Mucosa of descending colon (tissue), 3 donors: ENCODE measurements around the gene SWAP70. TPM values are rescaled to one million over a fixed set of nuclear protein-coding genes. Genes with fewer than 3 reads are reported as not detected.
"Not testable (repeated sequence)": the region's sequence is repeated elsewhere in the genome, so short reads cannot be mapped to it uniquely, and the experiment has no call there.

Source experiments
- ATAC-seq: fragments of 200-7000 bp; cut with Tn5 transposase; one replicate; pipeline ENCODE4 v1.9.1; 2020; ENCODE audit warnings: mild to moderate bottlenecking, moderate library complexity
- DNase-seq, 3 donors: peaks; one replicate each; pipeline ENCODE4 v3.0.0-alpha.2; 2020
- H3K36me3 ChIP-seq: fragments of 200-600 bp; one replicate; pipeline ENCODE4 v1.8.0; 2021; ENCODE audit warnings: low read depth, mild to moderate bottlenecking
- H3K4me1 ChIP-seq: fragments of 200-600 bp; one replicate; pipeline ENCODE4 v1.8.0; 2021; ENCODE audit warnings: low read depth, mild to moderate bottlenecking
- H3K4me3 ChIP-seq: fragments of 200-600 bp; one replicate; pipeline ENCODE4 v1.8.0; 2021; ENCODE audit warnings: mild to moderate bottlenecking
- H3K9me3 ChIP-seq: fragments of 200-600 bp; one replicate; pipeline ENCODE4 v1.8.0; 2021; ENCODE audit warnings: mild to moderate bottlenecking
- intact Hi-C, 2 donors: fragments of 100-400 bp; cut with DNase I in 1 of 2; cut with micrococcal nuclease in 1 of 2; formaldehyde crosslinking; loops; one replicate each; pipeline versions ENCODE4 v1.11.0 to v1.11.1; 2022; cut with DNase I, micrococcal nuclease
- total RNA-seq, 3 donors: library from RNA; stranded (reverse); fragmentation: NEBNext Ultra II Directional in 2 of 3; extraction: Animal tissue kit (Norgen Biotek cat#: 25700) in 2 of 3; gene quantifications; one replicate each; pipeline versions ENCODE4 v1.2.1 to v1.2.4, GENCODE V29; 2021 to 2023
- TF ChIP-seq, protein P1 (sequence below): fragments of 200-600 bp; IDR thresholded peaks from one replicate; pipeline ENCODE4 v1.8.0; 2022; ENCODE audit warnings: antibody characterized with exemption, mild to moderate bottlenecking
- donor health status: DM: no; HTN: no; CAD: no; lungs with moderate emphysema.
- donor health status: DM: no; HTN: no; CAD: no.
- donor health status: DM: no; HTN: yes; CAD: no.

SWAP70 gene
- total RNA-seq, 3 donors from 2014 or later = 16.0 to 29.1 (median 19.7) TPM

DNA sequence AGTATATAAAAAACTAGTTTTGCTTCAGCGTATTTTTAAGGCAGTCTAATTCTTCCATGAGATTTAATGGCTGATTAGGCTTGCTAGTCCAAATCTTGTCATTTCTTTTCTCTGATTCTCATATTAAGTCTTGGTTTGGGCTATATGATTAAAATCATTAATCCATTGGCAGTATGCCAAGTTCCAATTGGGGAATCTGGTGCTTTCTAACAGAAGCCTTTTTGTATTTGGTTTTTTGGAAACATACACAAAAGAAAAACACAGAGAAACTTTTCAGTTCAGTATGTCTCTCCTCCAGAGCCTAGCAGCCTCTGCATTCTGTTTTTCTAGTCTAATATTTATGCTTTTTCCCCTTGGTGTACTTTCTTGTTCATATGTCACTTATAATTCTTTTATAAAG lies 37.9 kb downstream of the SWAP70 start:
- TF ChIP-seq, protein P1, sequence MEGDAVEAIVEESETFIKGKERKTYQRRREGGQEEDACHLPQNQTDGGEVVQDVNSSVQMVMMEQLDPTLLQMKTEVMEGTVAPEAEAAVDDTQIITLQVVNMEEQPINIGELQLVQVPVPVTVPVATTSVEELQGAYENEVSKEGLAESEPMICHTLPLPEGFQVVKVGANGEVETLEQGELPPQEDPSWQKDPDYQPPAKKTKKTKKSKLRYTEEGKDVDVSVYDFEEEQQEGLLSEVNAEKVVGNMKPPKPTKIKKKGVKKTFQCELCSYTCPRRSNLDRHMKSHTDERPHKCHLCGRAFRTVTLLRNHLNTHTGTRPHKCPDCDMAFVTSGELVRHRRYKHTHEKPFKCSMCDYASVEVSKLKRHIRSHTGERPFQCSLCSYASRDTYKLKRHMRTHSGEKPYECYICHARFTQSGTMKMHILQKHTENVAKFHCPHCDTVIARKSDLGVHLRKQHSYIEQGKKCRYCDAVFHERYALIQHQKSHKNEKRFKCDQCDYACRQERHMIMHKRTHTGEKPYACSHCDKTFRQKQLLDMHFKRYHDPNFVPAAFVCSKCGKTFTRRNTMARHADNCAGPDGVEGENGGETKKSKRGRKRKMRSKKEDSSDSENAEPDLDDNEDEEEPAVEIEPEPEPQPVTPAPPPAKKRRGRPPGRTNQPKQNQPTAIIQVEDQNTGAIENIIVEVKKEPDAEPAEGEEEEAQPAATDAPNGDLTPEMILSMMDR = no peak
- Histone ChIP-seq H3K4me3 (no peak overlapping the region), H3K36me3 (no peaks in the 10 kb centered on the region), H3K9me3 (no peaks in the 10 kb centered on the region), H3K4me1 (peaks cover 23% of the 10 kb centered on the region)
- intact Hi-C loops = no loop called here
- DNase-seq (no peak), ATAC-seq (no peak)

DNA sequence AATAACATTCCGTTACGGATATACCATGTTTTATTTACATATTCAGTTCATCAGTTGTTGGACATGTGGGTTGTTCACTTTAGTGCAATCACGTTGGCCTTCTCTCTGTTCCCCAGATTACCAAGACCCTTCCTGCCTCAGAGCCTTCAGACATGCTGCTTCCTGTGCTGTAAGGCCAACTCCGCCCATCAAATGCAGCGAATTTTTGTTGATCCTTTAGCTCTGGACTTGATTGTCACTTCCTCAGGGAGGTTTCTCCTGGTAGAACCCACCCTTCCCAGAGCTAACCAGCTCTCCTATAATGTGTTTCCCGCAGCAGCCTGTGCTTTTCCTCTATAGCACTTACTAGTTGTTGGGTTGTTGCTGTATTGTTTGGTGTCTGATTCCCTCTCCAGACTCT lies 39.4 kb downstream of the SWAP70 start:
- intact Hi-C loops = no loop called here
- peak; percentile 50 for ATAC-seq
- Histone ChIP-seq H3K36me3 (no peaks in the 10 kb centered on the region), H3K4me1 (peaks cover 23% of the 10 kb centered on the region), H3K9me3 (no peaks in the 10 kb centered on the region), H3K4me3 (no peak overlapping the region)
- peak in 1 of 3 donors; percentile 37 for DNase-seq
- TF ChIP-seq, protein P1 = no peak

DNA sequence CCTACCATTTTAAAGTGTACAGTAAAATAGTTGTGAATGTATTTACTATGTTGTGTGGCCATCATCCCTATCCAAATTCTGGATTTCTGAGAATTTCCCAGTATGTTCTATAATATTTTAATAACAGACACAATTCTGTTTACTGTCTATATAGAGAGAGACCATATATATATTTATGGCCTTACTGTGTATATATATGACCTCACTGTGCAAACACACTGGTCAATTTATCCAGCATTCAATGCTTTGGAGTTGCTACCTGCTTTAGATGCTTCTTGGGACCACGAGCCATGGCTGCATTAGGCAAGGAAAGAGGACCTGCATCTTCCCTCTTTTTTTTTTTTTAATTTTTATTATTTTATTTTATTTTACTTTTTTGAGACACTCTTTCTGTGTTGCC lies 40.2 kb downstream of the SWAP70 start:
- peaks cover 23% of the 10 kb centered on the region for H3K4me1 ChIP-seq
- H3K4me3 ChIP-seq = no peak overlapping the region
- no peaks in the 10 kb centered on the region for H3K36me3 ChIP-seq
- no peaks in the 10 kb centered on the region for H3K9me3 ChIP-seq
- DNase-seq = no peak
- intact Hi-C loops = no loop called here
- TF ChIP-seq, protein P1 = no peak
- peak; percentile 83 for ATAC-seq

DNA sequence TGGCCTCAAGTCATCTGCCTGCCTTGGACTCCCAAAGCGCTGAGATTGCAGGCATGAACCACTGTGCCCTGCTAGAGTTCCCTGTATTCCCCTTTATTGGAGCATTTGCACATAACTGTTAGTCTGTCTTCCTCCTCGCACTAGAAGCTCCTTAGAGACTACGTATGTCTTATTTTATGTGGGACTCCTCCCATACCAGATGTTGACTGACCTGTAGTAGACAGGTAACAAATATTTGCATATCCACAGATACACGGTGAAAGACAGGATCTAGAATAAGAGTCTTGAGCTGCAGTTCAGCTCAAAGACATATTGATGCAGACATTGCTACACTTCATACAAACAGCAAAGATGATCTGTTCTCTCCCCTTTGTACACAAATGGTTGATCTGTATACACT lies 40.7 kb downstream of the SWAP70 start:
- H3K4me1 ChIP-seq = peaks cover 23% of the 10 kb centered on the region
- intact Hi-C loops = no loop called here
- ATAC-seq (peak; percentile 63), DNase-seq (no peak)
- H3K4me3 ChIP-seq = no peak overlapping the region
- no peaks in the 10 kb centered on the region for H3K36me3 ChIP-seq
- TF ChIP-seq, protein P1 = no peak
- H3K9me3 ChIP-seq = no peaks in the 10 kb centered on the region

DNA sequence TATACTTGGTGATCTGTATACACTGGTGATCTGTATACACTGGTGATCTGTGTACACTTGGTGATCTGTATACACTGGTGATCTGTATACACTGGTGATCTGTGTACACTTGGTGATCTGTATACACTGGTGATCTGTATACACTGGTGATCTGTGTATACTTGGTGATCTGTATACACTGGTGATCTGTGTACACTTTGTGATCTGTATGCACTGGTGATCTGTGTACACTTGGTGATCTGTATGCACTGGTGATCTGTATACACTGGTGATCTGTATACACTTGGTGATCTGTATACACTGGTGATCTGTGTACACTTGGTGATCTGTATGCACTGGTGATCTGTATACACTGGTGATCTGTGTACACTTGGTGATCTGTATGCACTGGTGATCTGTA lies 41.5 kb downstream of the SWAP70 start:
- H3K9me3 ChIP-seq, DNase-seq, intact Hi-C loops, H3K4me3 ChIP-seq, H3K36me3 ChIP-seq, ATAC-seq: not testable (repeated sequence)
- H3K4me1 ChIP-seq = peaks cover 23% of the 10 kb centered on the region

DNA sequence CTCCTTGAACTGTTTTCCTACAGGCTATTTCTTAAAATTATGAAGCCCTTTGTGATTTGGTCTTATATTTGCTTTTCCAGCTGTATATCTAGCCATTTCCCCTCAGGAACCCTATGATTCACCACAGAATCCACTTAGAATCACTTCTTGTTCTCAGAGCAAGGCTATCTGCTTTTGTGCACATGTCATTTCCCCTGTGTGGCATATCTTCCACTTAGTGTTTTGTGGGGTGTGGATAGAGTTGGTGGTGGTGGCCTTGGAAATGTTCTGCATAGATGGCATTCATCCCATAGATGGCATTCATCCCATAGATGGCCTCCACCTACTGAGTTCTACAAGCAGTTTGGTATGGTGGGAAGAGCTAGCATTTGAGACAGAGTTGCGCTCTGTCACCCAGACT lies 44.7 kb downstream of the SWAP70 start:
- peaks cover 12% of the 10 kb centered on the region for H3K4me1 ChIP-seq
- H3K4me3 ChIP-seq = no peak overlapping the region
- intact Hi-C loops = no loop called here
- H3K9me3 ChIP-seq = no peaks in the 10 kb centered on the region
- DNase-seq = no peak
- H3K36me3 ChIP-seq = no peaks in the 10 kb centered on the region
- no peak for ATAC-seq
- TF ChIP-seq, protein P1 = no peak
